IMR-90 (cell line): ENCODE measurements around the gene EIF5A2. TPM values are rescaled to one million over a fixed set of nuclear protein-coding genes. Genes with fewer than 3 reads are reported as not detected.

Source experiments
- ATAC-seq: fragments of 200-7000 bp; cut with Tn5 transposase; 2 replicates; pipeline ENCODE4 v1.9.1; 2020; ENCODE audit warnings: low read depth, mild to moderate bottlenecking, moderate library complexity
- BruUV-seq: library from RNA; stranded (reverse); fragments of 400-500 nt; replicated peaks from 2 replicates; lab custom pipeline; 2021; lab: Mats Ljungman, UMichigan
- CTCF ChIA-PET: fragments of 300-600 bp; formaldehyde crosslinking; extraction: SDS; loops from one replicate; lab custom pipeline; 2021; ENCODE audit warnings: antibody characterized with exemption; lab: Yijun Ruan, JAX
- POLR2A ChIA-PET: fragments of 300-600 bp; sonication (Branson Sonifier 250); formaldehyde crosslinking; loops from one replicate; lab custom pipeline; 2022; ENCODE audit warnings: antibody characterized with exemption; ENCODE audit not compliant: unreplicated experiment; lab: Charles Lee
- DNase-seq: peaks from one replicate; pipeline ENCODE4 v3.0.0; 2013
- H2AFZ ChIP-seq: replicated peaks from 2 replicates; pipeline ENCODE3; 2013; ENCODE audit warnings: low read length, mild to moderate bottlenecking; ENCODE audit not compliant: poor library complexity
- H2AK5ac ChIP-seq: 2 replicates; pipeline ENCODE4 v1.6.1; 2013; ENCODE audit warnings: low read depth, low read length, inconsistent platforms
- H2AK9ac ChIP-seq: replicated peaks from 2 replicates; pipeline ENCODE3; 2013; ENCODE audit warnings: mild to moderate bottlenecking, low read depth, low read length, moderate library complexity; ENCODE audit not compliant: poor library complexity
- H2BK120ac ChIP-seq: 2 replicates; pipeline ENCODE4 v1.6.1; 2013; ENCODE audit warnings: low read depth, low read length, inconsistent platforms
- H2BK15ac ChIP-seq: 3 replicates; pipeline ENCODE4 v1.6.1; 2013; ENCODE audit warnings: low read depth, low read length, inconsistent platforms
- H2BK20ac ChIP-seq: 2 replicates; pipeline ENCODE4 v1.6.1; 2013; ENCODE audit warnings: low read depth, mild to moderate bottlenecking, inconsistent platforms, low read length, moderate library complexity
- H2BK5ac ChIP-seq: 2 replicates; pipeline ENCODE4 v1.6.1; 2013; ENCODE audit warnings: mild to moderate bottlenecking, low read depth, low read length, inconsistent platforms; ENCODE audit not compliant: poor library complexity, severe bottlenecking
- H3K14ac ChIP-seq: replicated peaks from 2 replicates; pipeline ENCODE4 v1.6.1; 2013; ENCODE audit warnings: low read depth, low read length, inconsistent platforms
- H3K18ac ChIP-seq: 2 replicates; pipeline ENCODE4 v1.6.1; 2013; ENCODE audit warnings: low read depth, low read length, control low read depth
- H3K23ac ChIP-seq: 2 replicates; pipeline ENCODE4 v1.6.1; 2013; ENCODE audit warnings: low read depth, low read length, inconsistent platforms
- H3K27ac ChIP-seq: 2 replicates; pipeline ENCODE4 v1.5.1; 2013; ENCODE audit warnings: mild to moderate bottlenecking, control low read depth, low read length; ENCODE audit not compliant: insufficient read depth
- H3K27me3 ChIP-seq: 2 replicates; pipeline ENCODE4 v1.6.1; 2013; ENCODE audit warnings: low read length; ENCODE audit not compliant: control insufficient read depth, insufficient read depth
- H3K36me3 ChIP-seq: 2 replicates; pipeline ENCODE4 v1.6.1; 2013; ENCODE audit warnings: low read length, mixed read lengths; ENCODE audit not compliant: control insufficient read depth, insufficient read depth
- H3K4ac ChIP-seq: 2 replicates; pipeline ENCODE4 v1.6.1; 2013; ENCODE audit warnings: low read depth, low read length, inconsistent platforms
- H3K4me1 ChIP-seq: 2 replicates; pipeline ENCODE4 v1.6.1; 2013; ENCODE audit warnings: low read length, mixed read lengths; ENCODE audit not compliant: control insufficient read depth, insufficient read depth
- H3K4me2 ChIP-seq: 2 replicates; pipeline ENCODE4 v1.6.1; 2013; ENCODE audit warnings: low read depth, mild to moderate bottlenecking, control low read depth, low read length, moderate library complexity
- H3K4me3 ChIP-seq: 2 replicates; pipeline ENCODE4 v1.5.1; 2013; ENCODE audit warnings: low read depth, mild to moderate bottlenecking, control low read depth, low read length, moderate library complexity; ENCODE audit not compliant: insufficient read depth
- H3K56ac ChIP-seq: 2 replicates; pipeline ENCODE4 v1.6.1; 2013; ENCODE audit warnings: low read length, inconsistent platforms; ENCODE audit not compliant: insufficient read depth; ENCODE audit errors: extremely low read depth
- H3K79me1 ChIP-seq, 2 experiments: 2 replicates each; pipeline ENCODE4 v1.6.1; 2013; ENCODE audit warnings: low read length in 2 of 2, inconsistent platforms in 1 of 2, low read depth in 1 of 2
- H3K9ac ChIP-seq: 2 replicates; pipeline ENCODE4 v1.6.1; 2013; ENCODE audit warnings: low read depth, low read length, control low read depth
- H3K9me1 ChIP-seq: 2 replicates; pipeline ENCODE4 v1.6.1; 2013; ENCODE audit warnings: low read length, inconsistent platforms; ENCODE audit not compliant: insufficient read depth
- H3K9me3 ChIP-seq: 2 replicates; pipeline ENCODE4 v1.6.1; 2013; ENCODE audit warnings: low read length; ENCODE audit not compliant: control insufficient read depth, insufficient read depth
- H4K20me1 ChIP-seq: 2 replicates; pipeline ENCODE4 v1.6.1; 2013; ENCODE audit warnings: low read length, inconsistent platforms; ENCODE audit not compliant: insufficient read depth
- H4K5ac ChIP-seq: 2 replicates; pipeline ENCODE4 v1.6.1; 2013; ENCODE audit warnings: mild to moderate bottlenecking, low read depth, low read length, control low read depth
- H4K8ac ChIP-seq, 2 experiments: 2 replicates each; pipeline ENCODE4 v1.6.1; 2013; ENCODE audit warnings: low read depth in 2 of 2, low read length in 2 of 2, control low read depth in 1 of 2, inconsistent platforms in 1 of 2
- H4K91ac ChIP-seq: 2 replicates; pipeline ENCODE4 v1.6.1; 2013; ENCODE audit warnings: low read depth, low read length, inconsistent platforms; ENCODE audit not compliant: insufficient read depth
- BHLHE40 ChIP-seq: fragments of 150-350 bp; IDR thresholded peaks from 2 replicates; pipeline ENCODE4 v1.6.1; 2016; ENCODE audit warnings: mild to moderate bottlenecking, low read depth, low read length
- CEBPB ChIP-seq: IDR thresholded peaks from 2 replicates; pipeline ENCODE4 v1.6.1; 2012; ENCODE audit warnings: low read depth, low read length, improper control_type of control experiment
- CHD1 ChIP-seq: IDR thresholded peaks from 2 replicates; pipeline ENCODE4 v1.6.1; 2012; ENCODE audit warnings: low read depth, low read length, improper control_type of control experiment
- FOS ChIP-seq: fragments of 150-350 bp; IDR thresholded peaks from 2 replicates; pipeline ENCODE4 v1.6.1; 2016; ENCODE audit warnings: low read depth, low read length
- MAFK ChIP-seq: IDR thresholded peaks from 2 replicates; pipeline ENCODE4 v1.6.1; 2012; ENCODE audit warnings: low read depth, low read length, improper control_type of control experiment
- MAZ ChIP-seq: IDR thresholded peaks from 2 replicates; pipeline ENCODE4 v1.6.1; 2012; ENCODE audit warnings: low read depth, mild to moderate bottlenecking, low read length, improper control_type of control experiment, moderate library complexity, borderline replicate concordance
- MXI1 ChIP-seq: IDR thresholded peaks from 2 replicates; pipeline ENCODE4 v1.6.1; 2012; ENCODE audit warnings: low read depth, mild to moderate bottlenecking, low read length, moderate library complexity, borderline replicate concordance
- NFE2L2 ChIP-seq: fragments of 150-350 bp; IDR thresholded peaks from 2 replicates; pipeline ENCODE4 v1.6.1; 2016; ENCODE audit warnings: low read depth, mild to moderate bottlenecking, low read length
- POLR2A ChIP-seq: IDR thresholded peaks from 2 replicates; pipeline ENCODE4 v1.6.1; 2012; ENCODE audit warnings: mild to moderate bottlenecking, low read depth, low read length
- RAD21 ChIP-seq: IDR thresholded peaks from 2 replicates; pipeline ENCODE4 v1.6.1; 2012; ENCODE audit warnings: low read length, improper control_type of control experiment
- RCOR1 ChIP-seq: IDR thresholded peaks from 2 replicates; pipeline ENCODE4 v1.6.1; 2012; ENCODE audit warnings: mild to moderate bottlenecking, low read length, improper control_type of control experiment; ENCODE audit not compliant: insufficient replicate concordance
- RFX5 ChIP-seq: IDR thresholded peaks from 2 replicates; pipeline ENCODE4 v1.8.0; 2012; ENCODE audit warnings: low read depth, mild to moderate bottlenecking, low read length, moderate library complexity
- SMC3 ChIP-seq: fragments of 150-350 bp; IDR thresholded peaks from 2 replicates; pipeline ENCODE4 v1.6.1; 2016; ENCODE audit warnings: low read depth, mild to moderate bottlenecking, antibody characterized with exemption, low read length, moderate library complexity
- WGBS, 2 experiments: methylation state at CpG; one replicate each; pipeline versions ENCODE4 v1.1.5 to v1.1.7; 2013; ENCODE audit warnings: missing lambda C conversion rate in 2 of 2; ENCODE audit not compliant: insufficient read length in 1 of 2; ENCODE audit errors: extremely low coverage in 2 of 2; 5-methylcytosine and 5-hydroxymethylcytosine counted together
- dilution Hi-C: fragments of 300-500 bp; cut with HindIII; formaldehyde crosslinking; loops from one replicate; pipeline ENCODE4 v1.14.3; 2018; ENCODE audit warnings: low sequenced_read_pairs; ENCODE audit not compliant: unreplicated experiment
- in situ Hi-C: fragments of 300-500 bp; cut with MboI; formaldehyde crosslinking; loops from 3 replicates; pipeline ENCODE4 v1.14.3; 2019; ENCODE audit warnings: low sequenced_read_pairs, inconsistent platforms, mixed read lengths
- intact Hi-C: fragments of 100-400 bp; cut with micrococcal nuclease; formaldehyde crosslinking; loops from 2 replicates; pipeline ENCODE4 v1.10.0; 2022
- polyA plus RNA-seq, 3 experiments: library from polyadenylated mRNA; depleted of rRNA; stranded (reverse); fragments of >200 nt; gene quantifications; 2 replicates each; pipeline ENCODE4 v1.2.3, GENCODE V29; 2012; ENCODE audit warnings: low replicate concordance in 1 of 3
- total RNA-seq: library from RNA; depleted of rRNA; stranded (reverse); fragments of >200 nt; gene quantifications from 2 replicates; pipeline ENCODE4 v1.2.3, GENCODE V29; 2012
- TF ChIP-seq, protein P1 (sequence below): fragments of 150-350 bp; IDR thresholded peaks from 2 replicates; pipeline ENCODE4 v1.6.1; 2017; ENCODE audit warnings: mild to moderate bottlenecking, antibody characterized with exemption, low read length, low read depth
- TF ChIP-seq, protein P2 (sequence below): conservative IDR thresholded peaks from 2 replicates; pipeline ENCODE4 v1.5.1; 2012; ENCODE audit warnings: mild to moderate bottlenecking, low read depth, low read length, improper control_type of control experiment
- TF ChIP-seq, protein P3 (sequence below): fragments of 150-350 bp; IDR thresholded peaks from 2 replicates; pipeline ENCODE4 v1.6.1; 2016; ENCODE audit warnings: low read depth, mild to moderate bottlenecking, low read length, moderate library complexity, borderline replicate concordance

The EIF5A2 gene
- total and polyA plus RNA-seq, 2 of the 4 experiments (the other 2 are of a cell fraction): 7.7 to 7.8 TPM

DNA sequence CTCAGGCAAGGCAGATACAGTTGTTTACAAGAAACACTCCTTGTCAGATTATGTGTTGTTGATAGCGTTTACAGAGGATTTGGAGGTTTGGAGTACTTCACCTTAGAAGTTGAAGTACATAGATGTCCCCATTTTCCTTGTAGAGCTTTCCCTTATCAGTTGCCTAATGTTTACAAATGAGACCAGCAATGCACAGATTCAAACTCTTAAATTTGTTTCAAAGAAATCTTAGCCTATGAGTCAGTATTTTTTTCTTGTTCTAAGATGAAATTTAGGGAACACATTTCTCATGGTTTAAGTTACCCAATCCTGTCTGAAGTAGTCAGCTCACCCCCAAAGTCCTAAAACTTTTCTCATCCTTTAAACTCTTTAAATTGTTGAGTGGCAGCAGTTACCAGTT is 6.3 kb upstream of the EIF5A2 start:
- 0 out of 2 replicates have a peak overlapping the region, but pooled peaks have one; percentile 34 for H2BK20ac ChIP-seq
- H2BK15ac ChIP-seq: no peak overlapping the region
- no peak overlapping the region for H2AK5ac ChIP-seq
- CTCF ChIA-PET: no interaction called here
- no peak overlapping the region for H4K5ac ChIP-seq
- ATAC-seq: peak; percentile 72
- H4K8ac ChIP-seq: peak overlapping the region in 1 of 2 experiments; percentile 34; a peak in 1 of 4 replicates
- TF ChIP-seq RCOR1 (no peak), MAFK (no peak), RFX5 (no peak), FOS (no peak), RAD21 (no peak), MAZ (no peak), CEBPB (no peak), BHLHE40 (no peak), MXI1 (no peak), CHD1 (no peak), NFE2L2 (no peak), POLR2A (no peak), SMC3 (no peak)
- TF ChIP-seq, protein P1, sequence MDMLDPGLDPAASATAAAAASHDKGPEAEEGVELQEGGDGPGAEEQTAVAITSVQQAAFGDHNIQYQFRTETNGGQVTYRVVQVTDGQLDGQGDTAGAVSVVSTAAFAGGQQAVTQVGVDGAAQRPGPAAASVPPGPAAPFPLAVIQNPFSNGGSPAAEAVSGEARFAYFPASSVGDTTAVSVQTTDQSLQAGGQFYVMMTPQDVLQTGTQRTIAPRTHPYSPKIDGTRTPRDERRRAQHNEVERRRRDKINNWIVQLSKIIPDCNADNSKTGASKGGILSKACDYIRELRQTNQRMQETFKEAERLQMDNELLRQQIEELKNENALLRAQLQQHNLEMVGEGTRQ: no peak
- TF ChIP-seq, protein P2, sequence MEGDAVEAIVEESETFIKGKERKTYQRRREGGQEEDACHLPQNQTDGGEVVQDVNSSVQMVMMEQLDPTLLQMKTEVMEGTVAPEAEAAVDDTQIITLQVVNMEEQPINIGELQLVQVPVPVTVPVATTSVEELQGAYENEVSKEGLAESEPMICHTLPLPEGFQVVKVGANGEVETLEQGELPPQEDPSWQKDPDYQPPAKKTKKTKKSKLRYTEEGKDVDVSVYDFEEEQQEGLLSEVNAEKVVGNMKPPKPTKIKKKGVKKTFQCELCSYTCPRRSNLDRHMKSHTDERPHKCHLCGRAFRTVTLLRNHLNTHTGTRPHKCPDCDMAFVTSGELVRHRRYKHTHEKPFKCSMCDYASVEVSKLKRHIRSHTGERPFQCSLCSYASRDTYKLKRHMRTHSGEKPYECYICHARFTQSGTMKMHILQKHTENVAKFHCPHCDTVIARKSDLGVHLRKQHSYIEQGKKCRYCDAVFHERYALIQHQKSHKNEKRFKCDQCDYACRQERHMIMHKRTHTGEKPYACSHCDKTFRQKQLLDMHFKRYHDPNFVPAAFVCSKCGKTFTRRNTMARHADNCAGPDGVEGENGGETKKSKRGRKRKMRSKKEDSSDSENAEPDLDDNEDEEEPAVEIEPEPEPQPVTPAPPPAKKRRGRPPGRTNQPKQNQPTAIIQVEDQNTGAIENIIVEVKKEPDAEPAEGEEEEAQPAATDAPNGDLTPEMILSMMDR: no peak
- TF ChIP-seq, protein P3, sequence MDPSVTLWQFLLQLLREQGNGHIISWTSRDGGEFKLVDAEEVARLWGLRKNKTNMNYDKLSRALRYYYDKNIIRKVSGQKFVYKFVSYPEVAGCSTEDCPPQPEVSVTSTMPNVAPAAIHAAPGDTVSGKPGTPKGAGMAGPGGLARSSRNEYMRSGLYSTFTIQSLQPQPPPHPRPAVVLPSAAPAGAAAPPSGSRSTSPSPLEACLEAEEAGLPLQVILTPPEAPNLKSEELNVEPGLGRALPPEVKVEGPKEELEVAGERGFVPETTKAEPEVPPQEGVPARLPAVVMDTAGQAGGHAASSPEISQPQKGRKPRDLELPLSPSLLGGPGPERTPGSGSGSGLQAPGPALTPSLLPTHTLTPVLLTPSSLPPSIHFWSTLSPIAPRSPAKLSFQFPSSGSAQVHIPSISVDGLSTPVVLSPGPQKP: no peak
- H3K4me1 ChIP-seq: peaks cover 2% of the 10 kb centered on the region; the same call in 1 of the 2 replicates
- no peak overlapping the region for H4K91ac ChIP-seq
- no peak overlapping the region for H3K27ac ChIP-seq
- H3K27me3 ChIP-seq: no peaks in the 10 kb centered on the region
- H3K9me3 ChIP-seq: peaks cover 8% of the 10 kb centered on the region
- no peak overlapping the region for H3K56ac ChIP-seq
- in situ Hi-C loops (no loop called here), dilution Hi-C loops (no loop called here), intact Hi-C loops (no loop called here)
- POLR2A ChIA-PET: no interaction called here
- no peak overlapping the region for H3K4ac ChIP-seq
- H2AFZ ChIP-seq: no peak overlapping the region
- H3K79me1 ChIP-seq: no peaks in the 10 kb centered on the region
- H3K9ac ChIP-seq: no peak overlapping the region
- H2BK5ac ChIP-seq: peak overlapping the region; percentile 11
- no peak overlapping the region for H3K14ac ChIP-seq
- H4K20me1 ChIP-seq: no peaks in the 10 kb centered on the region
- H3K18ac ChIP-seq: no peak overlapping the region
- no peaks in the 10 kb centered on the region for H3K36me3 ChIP-seq
- H3K9me1 ChIP-seq: no peaks in the 10 kb centered on the region
- WGBS, 2 experiments: no CpG with 5 or more reads among the region's 1 CpG
- no peak overlapping the region; the same call in 1 of the 2 replicates for H3K4me2 ChIP-seq
- H3K23ac ChIP-seq: no peak overlapping the region
- BruUV-seq: no TSS peak
- no peak overlapping the region for H3K4me3 ChIP-seq
- DNase-seq: peak; percentile 50
- H2AK9ac ChIP-seq: no peak overlapping the region
- H2BK120ac ChIP-seq: no peak overlapping the region
